ENCODE results near the gene CDK2AP2.
"Not testable (repeated sequence)": the region's sequence is repeated elsewhere in the genome, so short reads cannot be mapped to it uniquely, and the experiment has no call there.

DNA sequence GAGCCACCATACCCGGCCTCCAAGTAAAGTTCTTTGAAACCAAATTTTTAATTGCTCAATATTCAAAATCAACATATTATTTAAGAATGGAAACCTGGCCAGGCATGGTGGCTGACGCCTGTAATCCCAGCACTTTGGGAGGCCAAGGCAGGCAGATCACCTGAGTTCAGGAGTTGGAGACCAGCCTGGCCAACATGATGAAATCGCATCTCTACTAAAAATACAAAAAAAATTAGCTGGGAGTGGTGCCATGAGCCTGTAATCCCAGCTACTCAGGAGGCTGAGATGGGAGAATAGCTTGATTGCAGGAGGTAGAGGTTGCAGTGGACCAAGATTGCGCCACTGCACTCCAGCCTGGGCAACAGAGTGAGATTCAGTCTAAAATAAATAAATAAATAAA, 40.1 kb upstream of the CDK2AP2 start:
- TF ChIP-seq, protein P1, sequence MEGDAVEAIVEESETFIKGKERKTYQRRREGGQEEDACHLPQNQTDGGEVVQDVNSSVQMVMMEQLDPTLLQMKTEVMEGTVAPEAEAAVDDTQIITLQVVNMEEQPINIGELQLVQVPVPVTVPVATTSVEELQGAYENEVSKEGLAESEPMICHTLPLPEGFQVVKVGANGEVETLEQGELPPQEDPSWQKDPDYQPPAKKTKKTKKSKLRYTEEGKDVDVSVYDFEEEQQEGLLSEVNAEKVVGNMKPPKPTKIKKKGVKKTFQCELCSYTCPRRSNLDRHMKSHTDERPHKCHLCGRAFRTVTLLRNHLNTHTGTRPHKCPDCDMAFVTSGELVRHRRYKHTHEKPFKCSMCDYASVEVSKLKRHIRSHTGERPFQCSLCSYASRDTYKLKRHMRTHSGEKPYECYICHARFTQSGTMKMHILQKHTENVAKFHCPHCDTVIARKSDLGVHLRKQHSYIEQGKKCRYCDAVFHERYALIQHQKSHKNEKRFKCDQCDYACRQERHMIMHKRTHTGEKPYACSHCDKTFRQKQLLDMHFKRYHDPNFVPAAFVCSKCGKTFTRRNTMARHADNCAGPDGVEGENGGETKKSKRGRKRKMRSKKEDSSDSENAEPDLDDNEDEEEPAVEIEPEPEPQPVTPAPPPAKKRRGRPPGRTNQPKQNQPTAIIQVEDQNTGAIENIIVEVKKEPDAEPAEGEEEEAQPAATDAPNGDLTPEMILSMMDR (IDR thresholded peaks at IDR 0.05): not testable (repeated sequence)
- TF ChIP-seq POLR2A, POLR2AphosphoS5, EP300 (IDR thresholded peaks at IDR 0.05): not testable (repeated sequence)

Data from upper lobe of left lung (tissue), 4 donors.